Measurements from ENCODE around the gene DOCK3. TPM values are rescaled to one million over a fixed set of nuclear protein-coding genes. Genes with fewer than 3 reads are reported as not detected.
"Not testable (repeated sequence)": the region's sequence is repeated elsewhere in the genome, so short reads cannot be mapped to it uniquely, and the experiment has no call there.

DOCK3 gene
- total RNA-seq, 1 donor from 2014 or later: 0.72 TPM

GRCh38 chr3:51386852-51387229 is 712.1 kb downstream of the DOCK3 start:
- no peak for DNase-seq (ENCODE audit: low spot score)

- not testable (repeated sequence) for DNase-seq (ENCODE audit: low spot score)
Measured at GRCh38 chr3:51387281-51387680, 712.6 kb downstream of the DOCK3 start.

- DNase-seq (ENCODE audit: low spot score): peak; percentile 81
Measured at GRCh38 chr3:51388286-51389029, 713.7 kb downstream of the DOCK3 start.

GRCh38 chr3:51389423-51390183 is 714.9 kb downstream of the DOCK3 start:
- peak; percentile 19 for DNase-seq (ENCODE audit: low spot score)

- no peak for DNase-seq (ENCODE audit: low spot score)
Measured at GRCh38 chr3:51390246-51391074, 715.7 kb downstream of the DOCK3 start.

- DNase-seq (ENCODE audit: low spot score): peak; percentile 97
Measured at GRCh38 chr3:51391075-51391565, 716.4 kb downstream of the DOCK3 start, which contains the start of gene RBM15B. RBM15B (plus strand) TSS chr3:51391285; CDS start chr3:51391400, 115 bp downstream.

GRCh38 chr3:51391566-51392354 is 717.0 kb downstream of the DOCK3 start:
- DNase-seq (ENCODE audit: low spot score): peak; percentile 22

GRCh38 chr3:51392355-51393133 is 717.8 kb downstream of the DOCK3 start:
- no peak for DNase-seq (ENCODE audit: low spot score)

GRCh38 chr3:51393134-51393495 is 718.4 kb downstream of the DOCK3 start:
- no peak for DNase-seq (ENCODE audit: low spot score)

- DNase-seq (ENCODE audit: low spot score): no peak
Measured at GRCh38 chr3:51393564-51393963, 718.8 kb downstream of the DOCK3 start.

- DNase-seq (ENCODE audit: low spot score): no peak
Measured at GRCh38 chr3:51394541-51394940, 719.8 kb downstream of the DOCK3 start.

- no peak for DNase-seq (ENCODE audit: low spot score)
Measured at GRCh38 chr3:51395493-51396213, 720.9 kb downstream of the DOCK3 start.

- no peak for DNase-seq (ENCODE audit: low spot score)
Measured at GRCh38 chr3:51396401-51396800, 721.7 kb downstream of the DOCK3 start.

- DNase-seq (ENCODE audit: low spot score): no peak
Measured at GRCh38 chr3:51397392-51397791, 722.7 kb downstream of the DOCK3 start.

- DNase-seq (ENCODE audit: low spot score): no peak
Measured at GRCh38 chr3:51398595-51399310, 724.0 kb downstream of the DOCK3 start.

GRCh38 chr3:51400166-51400565 is 725.4 kb downstream of the DOCK3 start:
- no peak for DNase-seq (ENCODE audit: low spot score)

GRCh38 chr3:51401735-51402134 is 727.0 kb downstream of the DOCK3 start:
- peak; percentile 12 for DNase-seq (ENCODE audit: low spot score)

GRCh38 chr3:51403675-51404074 is 728.9 kb downstream of the DOCK3 start:
- DNase-seq (ENCODE audit: low spot score): no peak

- DNase-seq (ENCODE audit: low spot score): no peak
Measured at GRCh38 chr3:51408021-51408420, 733.3 kb downstream of the DOCK3 start.
